ENCODE data around the gene PAPLN. TPM values are rescaled to one million over a fixed set of nuclear protein-coding genes. Genes with fewer than 3 reads are reported as not detected.

Gene PAPLN
- total and polyA plus RNA-seq, 5 experiments from 2014 or later: 0.07 to 0.37 (median 0.10) TPM

DNA sequence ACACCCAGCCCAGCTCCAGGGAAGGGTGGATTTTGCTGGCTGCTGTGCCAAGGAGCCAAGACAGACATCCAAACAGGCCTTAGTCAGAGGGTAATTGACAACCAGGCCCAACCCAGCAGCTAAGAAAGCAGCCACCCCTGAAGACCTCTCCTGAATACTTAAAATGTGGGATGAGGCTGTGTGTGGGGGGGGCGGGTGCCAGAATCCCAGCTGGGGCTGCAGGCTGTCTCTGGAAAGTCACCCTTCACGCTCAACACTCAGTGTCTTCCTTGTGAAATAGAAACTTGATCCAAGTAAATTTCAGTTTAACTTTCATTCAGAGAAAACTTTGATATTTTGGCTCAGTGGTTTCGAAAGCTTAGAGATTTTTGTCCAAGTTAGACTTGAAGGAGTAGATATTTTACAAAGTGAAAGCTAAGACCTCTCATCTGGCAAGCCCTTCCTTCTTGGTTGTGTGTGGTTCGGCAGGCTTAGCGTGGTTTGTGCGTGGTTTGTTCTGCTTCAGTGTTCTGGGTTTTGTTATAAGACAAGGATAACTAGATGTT lies 5.1 kb downstream of the PAPLN start:
- no peak for ATAC-seq

GRCh38 chr14:73243341-73243740 lies 6.0 kb downstream of the PAPLN start:
- H3K27me3 Mint-ChIP-seq: peaks cover 26 to 69% (median 40%) of the 10 kb centered on the region in 5 donors
- POLR2A ChIA-PET: no interaction called here
- H3K27ac Mint-ChIP-seq: no peak overlapping the region
- H3K4me1 Mint-ChIP-seq: peaks cover 19 to 64% (median 33%) of the 10 kb centered on the region in 4 donors
- DNase-seq: no peak
- peaks cover 0 to 2% (median 0%) of the 10 kb centered on the region in 9 donors for H3K9me3 Mint-ChIP-seq
- H3K4me3 Mint-ChIP-seq: peak overlapping the region in 1 of 10 donors; percentile 16
- no peak for ATAC-seq
- H3K36me3 Mint-ChIP-seq: peaks cover 0 to 3% (median 0%) of the 10 kb centered on the region in 3 donors

More for the DNA sequence above, 5.1 kb downstream of the PAPLN start:
- DNase-seq: no peak
- peak overlapping the region in 1 of 10 donors; percentile 8 for H3K27ac Mint-ChIP-seq
- H3K4me1 Mint-ChIP-seq: peaks cover 11 to 60% (median 26%) of the 10 kb centered on the region in 4 donors
- peaks cover 27 to 70% (median 40%) of the 10 kb centered on the region in 5 donors for H3K27me3 Mint-ChIP-seq
- H3K9me3 Mint-ChIP-seq: peaks cover 0 to under 1% (median 0%) of the 10 kb centered on the region in 9 donors
- peaks cover 0 to 3% (median 0%) of the 10 kb centered on the region in 3 donors for H3K36me3 Mint-ChIP-seq
- POLR2A ChIA-PET: interaction anchor here (0.6 kb wide), 1 partner anchor 1330 kb away, joined by 3 read pairs; no protein-coding TSS in a partner anchor
- peak overlapping the region in 4 of 10 donors; percentile 18 to 58 (median 43) for H3K4me3 Mint-ChIP-seq

- no peak for ATAC-seq
- POLR2A ChIA-PET: no interaction called here
- Mint-ChIP-seq H3K27ac (peak overlapping the region in 1 of 10 donors; percentile 14), H3K27me3 (peaks cover 22 to 65% (median 37%) of the 10 kb centered on the region in 5 donors), H3K4me1 (peaks cover 19 to 60% (median 32%) of the 10 kb centered on the region in 4 donors), H3K4me3 (peak overlapping the region in 5 of 10 donors; percentile 15 to 50 (median 45)), H3K9me3 (peaks cover 0 to 2% (median 0%) of the 10 kb centered on the region in 9 donors), H3K36me3 (peaks cover 0 to 3% (median 0%) of the 10 kb centered on the region in 3 donors)
- peak in 1 of 10 donors; percentile 23 for DNase-seq
Measured at GRCh38 chr14:73243748-73244147, 6.4 kb downstream of the PAPLN start.

DNA sequence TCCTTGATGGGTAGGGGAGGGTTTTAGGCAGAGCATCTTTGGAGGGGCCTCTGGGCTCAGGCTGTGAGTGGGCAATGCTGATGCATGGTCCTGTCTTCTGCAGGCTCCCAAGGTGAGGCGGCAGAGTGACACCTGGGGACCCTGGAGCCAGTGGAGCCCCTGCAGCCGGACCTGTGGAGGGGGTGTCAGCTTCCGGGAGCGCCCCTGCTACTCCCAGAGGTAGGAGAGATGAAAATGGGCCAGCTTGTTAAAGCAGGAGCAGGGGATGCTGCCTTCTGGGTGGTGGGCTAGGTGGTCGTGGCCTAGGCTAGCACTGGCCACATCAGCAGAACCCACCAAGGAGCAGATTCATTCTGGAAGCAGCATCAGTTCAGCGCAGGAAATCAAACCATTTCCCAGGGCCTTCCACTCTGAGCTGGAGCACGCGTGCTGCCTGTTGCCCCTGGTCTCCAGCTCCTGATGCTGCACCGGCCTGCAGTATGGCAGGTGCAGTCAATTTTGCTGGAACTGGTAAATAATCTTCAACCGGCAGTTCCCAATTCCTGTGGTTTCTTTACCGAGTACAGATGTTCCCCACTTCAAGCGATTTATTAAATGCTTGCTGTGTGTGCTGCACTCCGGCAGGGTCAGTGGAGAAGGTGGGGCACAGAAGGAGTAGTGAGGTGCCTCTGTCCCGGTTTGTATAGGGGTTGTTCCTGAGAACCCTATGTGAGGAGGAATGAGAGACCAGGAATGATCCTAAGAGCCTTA lies 7.4 kb downstream of the PAPLN start:
- H3K27me3 Mint-ChIP-seq: peaks cover 16 to 56% (median 28%) of the 10 kb centered on the region in 5 donors
- DNase-seq (no peak), ATAC-seq (no peak)
- H3K4me3 Mint-ChIP-seq: peak overlapping the region; percentile 38 to 88 (median 76)
- peaks cover 0 to 3% (median 0%) of the 10 kb centered on the region in 3 donors for H3K36me3 Mint-ChIP-seq
- POLR2A ChIA-PET: no interaction called here
- peak overlapping the region in 2 of 10 donors; percentile 18 to 69 for H3K27ac Mint-ChIP-seq
- H3K9me3 Mint-ChIP-seq: peaks cover 0 to 2% (median 0%) of the 10 kb centered on the region in 9 donors
- H3K4me1 Mint-ChIP-seq: peaks cover 19 to 54% (median 31%) of the 10 kb centered on the region in 4 donors

GRCh38 chr14:73245480-73246325 lies 8.4 kb downstream of the PAPLN start:
- Mint-ChIP-seq H3K4me3 (peak overlapping the region; percentile 62 to 91 (median 83)), H3K9me3 (peaks cover 0 to 2% (median 0%) of the 10 kb centered on the region in 9 donors), H3K27me3 (peaks cover 15 to 46% (median 25%) of the 10 kb centered on the region in 5 donors), H3K36me3 (peaks cover 0 to 3% (median 0%) of the 10 kb centered on the region in 3 donors), H3K27ac (peak overlapping the region in 2 of 10 donors; percentile 36 to 92), H3K4me1 (peaks cover 20 to 49% (median 31%) of the 10 kb centered on the region in 4 donors)
- peak in 9 of 10 donors; percentile 18 to 61 (median 40) for DNase-seq
- POLR2A ChIA-PET: interaction anchor here (0.7 kb wide), 1 partner anchor 1806 kb away, joined by 3 read pairs; no protein-coding TSS in a partner anchor
- ATAC-seq: peak; percentile 83 to 94

DNA sequence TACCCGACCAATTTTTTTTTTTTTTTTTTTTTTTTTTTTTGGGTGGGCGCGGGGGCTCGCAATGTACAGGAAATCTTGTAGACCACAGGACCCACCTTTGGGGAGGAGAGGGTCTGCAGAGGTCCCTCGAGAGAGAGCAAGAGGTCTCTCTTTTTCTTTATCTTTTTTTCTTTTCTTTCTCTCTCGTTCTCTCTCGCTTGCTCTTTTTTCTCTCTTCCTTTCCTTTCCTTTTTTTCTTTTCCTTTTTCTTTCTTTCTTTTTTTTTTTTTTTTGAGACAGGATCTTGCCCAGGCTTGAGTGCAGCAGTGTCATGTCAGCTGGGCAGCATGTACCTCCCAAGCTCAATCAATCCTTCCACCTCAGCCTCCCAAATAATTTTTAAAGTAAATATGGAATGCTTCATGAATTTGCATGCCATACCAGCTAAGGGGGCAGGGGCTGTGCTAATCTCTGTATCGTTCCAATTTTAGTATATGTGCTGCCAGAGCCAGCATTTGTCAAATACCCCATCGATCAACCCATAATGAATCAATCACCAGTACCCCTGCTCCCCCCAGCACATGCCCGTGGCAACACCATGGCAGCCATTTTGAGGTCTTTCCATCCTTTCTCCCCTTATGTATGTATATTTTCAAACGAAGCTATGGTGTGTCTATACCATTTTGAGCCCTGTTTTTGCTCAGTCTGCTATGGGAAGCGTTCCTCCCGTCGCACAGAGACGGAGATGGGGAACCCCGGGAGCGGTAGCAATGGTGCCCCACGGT lies 9.3 kb downstream of the PAPLN start:
- Mint-ChIP-seq H3K4me1 (peaks cover 20 to 40% (median 31%) of the 10 kb centered on the region in 4 donors), H3K27me3 (peaks cover 13 to 37% (median 21%) of the 10 kb centered on the region in 5 donors), H3K9me3 (peaks cover 0 to 2% (median 0%) of the 10 kb centered on the region in 9 donors), H3K27ac (peak overlapping the region in 6 of 10 donors; percentile 4 to 92 (median 53)), H3K36me3 (peaks cover 0 to 2% (median 0%) of the 10 kb centered on the region in 3 donors), H3K4me3 (peak overlapping the region; percentile 43 to 91 (median 84))
- POLR2A ChIA-PET: interaction anchor here (0.6 to 0.7 kb wide), 2 partner anchors 49 to 59 kb away, joined by 5 to 6 read pairs; no protein-coding TSS in a partner anchor
- DNase-seq: no peak
- no peak for ATAC-seq

- POLR2A ChIA-PET: no interaction called here
Measured at GRCh38 chr14:73248108-73248868, 11.0 kb downstream of the PAPLN start.

DNA sequence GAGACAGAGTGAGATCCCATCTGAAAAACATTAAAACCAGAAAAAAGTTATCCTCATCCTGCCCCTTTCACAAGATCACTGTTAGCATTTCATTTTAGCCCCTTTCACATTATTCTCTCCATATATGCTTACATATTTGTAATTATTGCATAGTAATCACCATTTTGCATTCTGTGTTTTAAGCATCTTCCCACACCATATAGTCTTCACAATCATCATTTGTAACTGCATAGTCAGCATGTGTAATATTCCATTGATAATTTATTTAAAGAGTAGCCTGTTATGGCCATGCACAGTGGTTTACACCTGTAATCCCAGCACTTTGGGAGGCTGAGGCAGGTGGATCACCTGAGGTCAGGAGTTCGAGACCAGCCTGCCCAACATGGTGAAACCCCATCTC lies 11.8 kb downstream of the PAPLN start:
- Mint-ChIP-seq H3K9me3 (peaks cover 0 to 2% (median 0%) of the 10 kb centered on the region in 9 donors), H3K27me3 (peaks cover 1 to 13% (median 4%) of the 10 kb centered on the region in 5 donors), H3K4me3 (peak overlapping the region in 1 of 10 donors; percentile 9), H3K36me3 (no peaks in the 10 kb centered on the region), H3K4me1 (peaks cover 19 to 27% (median 22%) of the 10 kb centered on the region in 4 donors), H3K27ac (no peak overlapping the region)
- no peak for ATAC-seq
- no peak for DNase-seq
- POLR2A ChIA-PET: no interaction called here

More at GRCh38 chr14:73248108-73248868, 11.0 kb downstream of the PAPLN start:
- no peaks in the 10 kb centered on the region for H3K36me3 Mint-ChIP-seq
- peaks cover 19 to 27% (median 25%) of the 10 kb centered on the region in 4 donors for H3K4me1 Mint-ChIP-seq
- ATAC-seq: no peak
- peaks cover 7 to 20% (median 10%) of the 10 kb centered on the region in 5 donors for H3K27me3 Mint-ChIP-seq
- H3K4me3 Mint-ChIP-seq: peak overlapping the region in 3 of 10 donors; percentile 5 to 82 (median 39)
- DNase-seq: no peak
- H3K27ac Mint-ChIP-seq: peak overlapping the region in 4 of 10 donors; percentile 4 to 92 (median 36)
- H3K9me3 Mint-ChIP-seq: peaks cover 0 to 2% (median 0%) of the 10 kb centered on the region in 9 donors

- DNase-seq (peak in 1 of 10 donors; percentile 44), ATAC-seq (no peak)
- H3K36me3 Mint-ChIP-seq: no peaks in the 10 kb centered on the region
- POLR2A ChIA-PET: no interaction called here
- peaks cover 0 to 8% (median 4%) of the 10 kb centered on the region in 5 donors for H3K27me3 Mint-ChIP-seq
- H3K27ac Mint-ChIP-seq: peak overlapping the region in 1 of 10 donors; percentile 60
- no peak overlapping the region for H3K4me3 Mint-ChIP-seq
- H3K4me1 Mint-ChIP-seq: peaks cover 19 to 26% (median 22%) of the 10 kb centered on the region in 4 donors
- peaks cover 0 to 2% (median 0%) of the 10 kb centered on the region in 9 donors for H3K9me3 Mint-ChIP-seq
Measured at GRCh38 chr14:73249564-73250316, 12.4 kb downstream of the PAPLN start.

GRCh38 chr14:73250317-73250713 lies 13.0 kb downstream of the PAPLN start:
- POLR2A ChIA-PET: no interaction called here
- ATAC-seq (no peak), DNase-seq (no peak)
- H3K27me3 Mint-ChIP-seq: peaks cover 0 to 2% (median 0%) of the 10 kb centered on the region in 5 donors
- peaks cover 17 to 21% (median 19%) of the 10 kb centered on the region in 4 donors for H3K4me1 Mint-ChIP-seq
- peaks cover 0 to 2% (median 0%) of the 10 kb centered on the region in 9 donors for H3K9me3 Mint-ChIP-seq
- H3K36me3 Mint-ChIP-seq: no peaks in the 10 kb centered on the region
- H3K27ac Mint-ChIP-seq: no peak overlapping the region
- H3K4me3 Mint-ChIP-seq: no peak overlapping the region

Data from naive thymus-derived CD8-positive, alpha-beta T cell (primary cell).